Astrocyte of the cerebellum (primary cell): Measurements from ENCODE around the gene ATE1.

Source experiments
- DNase-seq: peaks from one replicate; pipeline ENCODE4 v3.0.0-alpha.2; 2011; ENCODE audit warnings: low read depth
- H3K4me3 ChIP-seq: 2 replicates; pipeline ENCODE4 v1.5.1; 2011; ENCODE audit warnings: mild to moderate bottlenecking, low read depth, low read length, moderate library complexity
- in situ Hi-C: cut with HindIII; loops from 2 replicates; pipeline ENCODE4 v1.10.0; 2017; ENCODE audit warnings: low sequenced_read_pairs
- TF ChIP-seq, protein P1 (sequence below): IDR thresholded peaks from 2 replicates; pipeline ENCODE4 v1.5.1; 2012; ENCODE audit warnings: low read length, low read depth, moderate library complexity, mild to moderate bottlenecking; ENCODE audit errors: missing control alignments

ATE1 gene

GRCh38 chr10:121965996-121966395 lies 38.2 kb upstream of the ATE1 start:
- TF ChIP-seq, protein P1, sequence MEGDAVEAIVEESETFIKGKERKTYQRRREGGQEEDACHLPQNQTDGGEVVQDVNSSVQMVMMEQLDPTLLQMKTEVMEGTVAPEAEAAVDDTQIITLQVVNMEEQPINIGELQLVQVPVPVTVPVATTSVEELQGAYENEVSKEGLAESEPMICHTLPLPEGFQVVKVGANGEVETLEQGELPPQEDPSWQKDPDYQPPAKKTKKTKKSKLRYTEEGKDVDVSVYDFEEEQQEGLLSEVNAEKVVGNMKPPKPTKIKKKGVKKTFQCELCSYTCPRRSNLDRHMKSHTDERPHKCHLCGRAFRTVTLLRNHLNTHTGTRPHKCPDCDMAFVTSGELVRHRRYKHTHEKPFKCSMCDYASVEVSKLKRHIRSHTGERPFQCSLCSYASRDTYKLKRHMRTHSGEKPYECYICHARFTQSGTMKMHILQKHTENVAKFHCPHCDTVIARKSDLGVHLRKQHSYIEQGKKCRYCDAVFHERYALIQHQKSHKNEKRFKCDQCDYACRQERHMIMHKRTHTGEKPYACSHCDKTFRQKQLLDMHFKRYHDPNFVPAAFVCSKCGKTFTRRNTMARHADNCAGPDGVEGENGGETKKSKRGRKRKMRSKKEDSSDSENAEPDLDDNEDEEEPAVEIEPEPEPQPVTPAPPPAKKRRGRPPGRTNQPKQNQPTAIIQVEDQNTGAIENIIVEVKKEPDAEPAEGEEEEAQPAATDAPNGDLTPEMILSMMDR, result no peak
- H3K4me3 ChIP-seq, result no peak overlapping the region
- no peak for DNase-seq
- in situ Hi-C loops, result no loop called here

DNA sequence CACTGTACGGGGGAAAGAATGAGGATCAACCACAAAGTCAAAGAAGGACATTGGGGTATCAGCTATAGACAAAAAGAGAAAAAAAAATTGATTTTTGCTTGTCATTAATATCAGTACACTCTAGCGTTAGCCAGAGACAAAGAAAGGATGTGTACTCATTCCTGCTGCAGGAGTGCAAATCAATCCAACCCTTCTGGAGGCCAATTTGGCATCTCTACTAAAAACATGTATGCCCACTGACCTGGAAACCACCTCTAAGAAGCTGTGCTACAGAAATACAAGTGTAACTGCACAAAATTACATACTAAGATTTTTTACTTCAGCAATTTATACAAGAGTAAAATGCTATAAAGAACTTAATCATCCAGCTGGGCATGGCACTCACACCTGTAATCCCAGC lies 33.6 kb upstream of the ATE1 start:
- no peak overlapping the region for H3K4me3 ChIP-seq
- in situ Hi-C loops, result no loop called here
- TF ChIP-seq, protein P1, result no peak
- no peak for DNase-seq

- TF ChIP-seq, protein P1, result no peak
- no peak for DNase-seq
- no peak overlapping the region for H3K4me3 ChIP-seq
- in situ Hi-C loops, result no loop called here
Observed at GRCh38 chr10:121959671-121960070, 31.8 kb upstream of the ATE1 start.

GRCh38 chr10:121956111-121957061 lies 28.6 kb upstream of the ATE1 start:
- in situ Hi-C loops, result no loop called here
- TF ChIP-seq, protein P1, result no peak
- DNase-seq, result no peak
- H3K4me3 ChIP-seq, result no peak overlapping the region

DNA sequence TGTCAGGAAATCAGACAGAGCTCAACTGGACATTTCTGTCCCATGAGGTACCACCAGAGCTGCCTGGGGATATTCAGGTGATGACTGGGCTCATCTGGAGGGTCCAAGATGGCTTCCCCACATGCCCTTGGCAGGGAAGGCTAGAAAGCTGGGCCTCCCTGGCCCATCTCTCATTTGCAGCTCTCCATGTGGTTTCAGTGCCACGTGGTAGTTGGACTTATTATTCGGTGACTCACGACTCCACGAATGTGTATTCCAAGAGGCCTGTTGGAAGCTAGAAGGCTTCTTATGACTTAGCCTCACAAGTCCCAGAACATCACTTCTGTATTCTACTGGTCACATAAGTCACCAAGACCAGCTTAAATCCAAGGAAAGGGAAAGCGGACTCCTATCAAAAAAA lies 24.4 kb upstream of the ATE1 start:
- no peak overlapping the region for H3K4me3 ChIP-seq
- TF ChIP-seq, protein P1, result no peak
- in situ Hi-C loops, result no loop called here
- no peak for DNase-seq

DNA sequence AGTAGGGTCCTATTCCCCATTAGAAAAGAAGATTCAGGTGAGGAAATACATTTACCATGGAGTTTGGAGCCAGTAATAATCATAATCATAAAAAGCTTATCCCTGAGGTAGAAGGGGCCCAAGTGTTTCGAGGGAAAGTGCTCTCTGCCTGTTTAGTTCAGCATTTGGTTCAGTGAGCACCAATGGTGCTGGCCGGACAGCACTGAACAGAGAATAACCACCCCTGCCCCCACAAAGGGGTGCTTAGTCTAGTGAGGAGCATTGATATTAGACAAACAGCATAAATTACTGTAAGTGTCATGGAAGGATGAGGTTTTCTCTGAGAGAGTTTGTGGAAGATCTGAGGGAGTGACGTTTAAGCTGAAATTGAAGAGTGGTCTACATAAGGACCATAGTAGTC lies 21.6 kb upstream of the ATE1 start:
- in situ Hi-C loops, result no loop called here
- H3K4me3 ChIP-seq, result no peak overlapping the region
- TF ChIP-seq, protein P1, result no peak
- no peak for DNase-seq
